Central memory CD8-positive, alpha-beta T cell (primary cell): ENCODE data around the gene PHC2.

Experiments used
- ATAC-seq: fragments of 150-1000 bp; cut with Tn5 transposase; replicated peaks from 2 replicates; pipeline ENCODE4 v1.10.0; 2022; ENCODE audit warnings: mild to moderate bottlenecking, moderate FRiP score, moderate number of reproducible peaks; ENCODE audit not compliant: poor library complexity, severe bottlenecking; ENCODE audit errors: extremely low read depth
- DNase-seq, 2 donors: peaks; one replicate each; pipeline ENCODE4 v3.0.0; 2021; ENCODE audit warnings: low spot score in 2 of 2
- H3K27ac Mint-ChIP-seq: one replicate; pipeline ENCODE4 v1.8.0; 2022; ENCODE audit warnings: low read depth, mild to moderate bottlenecking, moderate library complexity, mixed read lengths
- H3K27me3 Mint-ChIP-seq: one replicate; pipeline ENCODE4 v1.8.0; 2022; ENCODE audit warnings: mixed read lengths
- H3K36me3 Mint-ChIP-seq: one replicate; pipeline ENCODE4 v1.8.0; 2022; ENCODE audit warnings: mild to moderate bottlenecking, moderate library complexity, mixed read lengths; ENCODE audit not compliant: insufficient read depth
- H3K4me1 Mint-ChIP-seq: one replicate; pipeline ENCODE4 v1.8.0; 2022; ENCODE audit warnings: mixed read lengths
- H3K4me3 Mint-ChIP-seq: one replicate; pipeline ENCODE4 v1.8.0; 2022; ENCODE audit warnings: mild to moderate bottlenecking, moderate library complexity, mixed read lengths
- H3K9me3 Mint-ChIP-seq: one replicate; pipeline ENCODE4 v1.8.0; 2022; ENCODE audit warnings: mixed read lengths

The PHC2 gene

DNA sequence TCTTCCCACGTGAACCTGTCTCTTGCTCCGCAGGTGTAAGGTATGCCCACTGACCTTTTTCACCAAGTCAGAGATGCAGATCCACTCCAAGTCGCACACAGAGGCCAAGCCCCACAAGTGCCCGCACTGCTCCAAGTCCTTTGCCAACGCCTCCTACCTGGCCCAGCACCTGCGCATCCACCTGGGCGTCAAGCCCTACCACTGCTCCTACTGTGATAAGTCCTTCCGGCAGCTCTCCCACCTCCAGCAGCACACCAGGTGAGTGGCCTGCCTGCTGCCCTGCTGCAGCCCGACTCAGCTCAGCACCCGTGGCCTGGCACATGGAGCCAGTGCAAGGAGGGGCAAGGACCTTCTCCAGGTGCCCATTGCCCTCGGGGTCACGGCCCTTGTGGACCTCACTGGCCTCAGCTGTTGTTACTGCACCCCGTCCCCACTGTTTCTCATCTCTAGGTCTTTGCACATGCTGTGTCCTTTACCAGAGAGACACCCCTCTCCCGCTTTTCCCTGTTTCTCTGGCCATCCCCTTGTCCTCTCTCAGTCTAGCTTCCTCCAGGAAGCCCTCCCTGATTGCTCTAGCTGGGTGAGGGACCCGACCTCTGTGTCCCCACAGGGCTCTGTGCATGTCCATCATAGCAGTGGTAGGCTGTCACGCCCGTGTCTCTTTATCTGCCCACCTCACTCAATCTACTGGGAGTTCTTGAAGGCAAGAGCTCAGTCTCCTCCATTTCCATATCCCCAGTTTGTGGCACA is 149.2 kb downstream of the PHC2 start:
- DNase-seq: no peak
- H3K27ac Mint-ChIP-seq: no peak overlapping the region

DNA sequence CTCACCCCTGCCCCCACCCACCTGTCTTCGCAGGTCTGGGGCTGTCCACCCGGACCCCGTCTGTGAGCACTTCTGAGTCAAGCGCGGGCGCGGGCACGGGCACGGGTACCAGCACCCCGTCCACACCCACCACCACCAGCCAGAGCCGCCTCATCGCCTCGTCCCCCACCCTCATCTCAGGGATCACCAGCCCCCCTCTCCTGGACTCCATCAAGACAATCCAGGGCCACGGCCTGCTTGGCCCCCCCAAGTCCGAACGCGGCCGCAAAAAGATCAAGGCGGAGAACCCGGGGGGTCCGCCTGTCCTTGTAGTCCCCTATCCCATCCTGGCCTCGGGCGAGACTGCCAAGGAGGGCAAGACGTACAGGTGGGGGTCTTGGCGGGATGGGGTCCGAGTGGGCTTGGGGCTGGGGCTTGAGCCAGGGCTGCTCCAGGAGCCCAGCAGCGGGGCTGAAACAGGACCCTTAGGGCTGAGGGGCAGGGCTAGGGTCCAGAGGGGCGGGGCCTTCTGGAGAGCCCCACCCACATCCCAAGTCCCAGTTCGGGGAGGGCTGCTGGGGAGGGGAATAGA is 150.7 kb downstream of the PHC2 start:
- H3K4me3 Mint-ChIP-seq: no peak overlapping the region
- H3K36me3 Mint-ChIP-seq: peaks cover 33% of the 10 kb centered on the region
- H3K9me3 Mint-ChIP-seq: no peaks in the 10 kb centered on the region
- H3K4me1 Mint-ChIP-seq: no peaks in the 10 kb centered on the region
- no peak for DNase-seq
- H3K27ac Mint-ChIP-seq: no peak overlapping the region
- H3K27me3 Mint-ChIP-seq: no peaks in the 10 kb centered on the region
- no peak for ATAC-seq

More for the DNA sequence above, 149.2 kb downstream of the PHC2 start:
- H3K36me3 Mint-ChIP-seq: peaks cover 39% of the 10 kb centered on the region
- H3K4me3 Mint-ChIP-seq: no peak overlapping the region
- no peaks in the 10 kb centered on the region for H3K4me1 Mint-ChIP-seq
- no peaks in the 10 kb centered on the region for H3K27me3 Mint-ChIP-seq
- H3K9me3 Mint-ChIP-seq: no peaks in the 10 kb centered on the region
- no peak for ATAC-seq

DNA sequence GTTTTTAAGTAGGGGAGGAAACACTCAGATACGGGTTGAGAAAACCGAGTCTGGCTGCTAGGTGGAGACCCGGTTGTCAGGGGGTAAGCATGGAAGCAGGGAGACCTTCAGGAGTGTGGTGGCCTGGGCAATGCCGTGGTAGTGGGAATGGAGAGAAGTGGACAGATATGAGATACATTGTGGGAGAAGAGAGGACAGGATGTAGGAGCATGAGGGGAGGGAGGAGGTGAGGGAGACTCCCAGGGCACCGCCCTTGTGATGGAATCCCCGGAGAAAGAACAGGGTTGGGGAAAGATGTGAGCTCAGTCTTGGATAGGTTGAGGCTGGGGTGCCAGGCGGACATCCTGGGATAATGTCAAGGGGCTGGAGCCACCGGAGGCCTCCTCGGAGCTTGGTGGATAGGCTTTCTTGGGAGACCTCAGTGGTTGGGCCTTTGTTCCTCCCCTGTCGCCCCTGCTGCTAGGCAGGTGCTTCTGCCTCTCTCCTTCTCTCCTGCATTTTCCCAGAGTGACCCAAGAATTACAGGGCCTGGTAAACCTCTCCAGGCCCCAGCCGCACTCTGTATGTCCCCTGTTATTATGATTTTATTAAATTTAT is 153.3 kb downstream of the PHC2 start:
- H3K4me3 Mint-ChIP-seq: no peak overlapping the region
- H3K9me3 Mint-ChIP-seq: no peaks in the 10 kb centered on the region
- H3K4me1 Mint-ChIP-seq: peaks cover 18% of the 10 kb centered on the region
- ATAC-seq (no peak), DNase-seq (no peak)
- no peaks in the 10 kb centered on the region for H3K27me3 Mint-ChIP-seq
- H3K36me3 Mint-ChIP-seq: peaks cover 18% of the 10 kb centered on the region
- peak overlapping the region; percentile 70 for H3K27ac Mint-ChIP-seq

DNA sequence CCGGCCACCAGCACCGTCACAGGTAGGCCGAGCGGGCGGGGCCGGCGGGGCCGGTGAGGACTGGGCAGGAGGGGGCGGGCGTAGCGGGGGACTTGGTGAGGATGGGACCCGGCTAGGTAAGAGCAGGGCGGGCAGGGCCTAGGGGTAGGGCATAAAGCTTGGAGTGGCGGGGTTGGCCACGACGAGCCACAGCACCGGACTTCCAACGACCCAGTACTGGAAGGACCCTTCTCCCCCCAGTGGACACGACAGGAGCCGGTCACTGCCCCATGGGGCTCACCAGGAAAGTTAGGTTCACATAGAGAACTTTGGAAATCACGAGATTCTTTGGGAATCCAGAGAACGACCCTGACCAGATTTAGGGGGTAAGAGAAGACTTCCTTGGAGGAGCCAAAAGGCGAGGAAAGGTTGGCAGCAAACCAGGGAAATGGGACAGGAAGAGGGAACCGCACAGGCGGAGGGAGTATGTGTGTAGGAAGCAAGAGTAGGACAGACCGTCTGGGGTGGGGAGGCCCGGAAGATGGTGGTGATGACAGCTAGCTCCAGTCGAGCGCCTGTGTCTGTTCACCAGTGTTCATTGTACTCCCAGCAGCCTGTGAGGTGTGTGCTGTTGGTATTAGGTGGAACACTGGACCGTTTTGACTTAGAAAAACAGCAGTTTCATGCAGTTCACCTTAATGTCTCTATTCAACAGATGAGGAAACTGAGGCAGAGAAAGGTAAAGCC is 154.2 kb downstream of the PHC2 start:
- Mint-ChIP-seq H3K4me3 (no peak overlapping the region), H3K36me3 (peaks cover 12% of the 10 kb centered on the region), H3K27me3 (no peaks in the 10 kb centered on the region), H3K27ac (peak overlapping the region; percentile 70), H3K9me3 (no peaks in the 10 kb centered on the region), H3K4me1 (peaks cover 26% of the 10 kb centered on the region)
- ATAC-seq (no peak), DNase-seq (no peak)

DNA sequence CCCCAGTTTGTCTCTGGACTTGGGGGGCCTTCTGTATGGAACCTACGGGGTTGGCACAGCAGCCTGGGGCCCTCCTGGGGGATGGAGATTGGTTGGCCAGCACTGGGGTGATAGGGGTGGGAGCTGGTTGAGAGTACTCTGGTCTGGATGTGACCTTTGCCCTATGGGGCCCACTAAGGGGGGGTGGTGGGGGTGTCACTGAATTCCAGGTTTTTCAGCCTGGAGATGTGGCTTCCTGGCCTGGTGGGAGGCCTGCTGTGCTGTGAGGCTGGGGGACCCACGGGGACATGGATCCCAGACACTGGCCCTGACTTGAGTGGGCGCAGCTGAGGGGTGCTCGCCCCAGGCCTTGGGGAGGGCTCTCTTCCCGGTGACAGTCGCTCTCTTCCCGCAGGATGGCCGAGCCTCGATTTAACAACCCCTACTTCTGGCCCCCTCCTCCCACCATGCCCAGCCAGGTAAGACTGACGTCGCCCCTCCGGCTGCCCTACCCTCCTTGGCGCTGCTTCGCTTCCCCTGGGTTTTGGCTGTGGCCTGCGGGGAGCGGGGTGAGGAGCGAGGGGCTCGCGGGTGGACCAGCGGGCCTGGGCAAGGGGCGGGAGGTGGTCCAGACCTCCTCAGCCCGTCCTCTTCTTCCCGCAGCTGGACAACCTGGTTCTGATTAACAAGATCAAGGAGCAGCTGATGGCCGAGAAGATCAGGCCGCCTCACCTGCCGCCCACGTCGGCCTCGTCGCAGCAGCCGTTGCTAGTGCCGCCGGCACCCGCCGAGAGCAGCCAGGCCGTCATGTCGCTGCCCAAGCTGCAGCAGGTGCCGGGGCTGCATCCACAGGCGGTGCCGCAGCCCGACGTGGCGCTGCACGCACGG is 155.0 kb downstream of the PHC2 start:
- ATAC-seq (no peak), DNase-seq (no peak)
- Mint-ChIP-seq H3K9me3 (no peaks in the 10 kb centered on the region), H3K36me3 (peaks cover 10% of the 10 kb centered on the region), H3K4me3 (no peak overlapping the region), H3K4me1 (peaks cover 34% of the 10 kb centered on the region), H3K27me3 (no peaks in the 10 kb centered on the region), H3K27ac (no peak overlapping the region)

DNA sequence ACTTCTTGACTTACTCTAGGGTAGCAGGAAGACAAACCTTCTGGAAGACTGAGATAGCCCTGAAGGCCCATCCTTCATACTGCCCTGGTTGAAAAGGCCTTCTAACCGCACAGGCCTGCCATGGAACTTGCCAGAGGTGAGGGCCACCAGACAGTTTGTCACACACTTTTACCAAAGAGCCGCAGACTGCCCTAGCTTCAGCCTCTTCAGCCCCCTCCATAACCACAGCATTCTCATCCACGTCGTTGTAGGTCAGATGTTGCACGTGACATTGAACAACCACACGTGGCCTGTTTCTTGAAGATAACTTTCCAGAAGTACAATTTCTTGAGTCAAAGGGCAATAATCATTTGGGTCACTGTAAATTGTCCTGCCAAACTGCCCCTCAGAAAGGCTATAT is 155.7 kb downstream of the PHC2 start:
- no peak overlapping the region for H3K4me3 Mint-ChIP-seq
- H3K9me3 Mint-ChIP-seq: no peaks in the 10 kb centered on the region
- no peak for ATAC-seq
- H3K27me3 Mint-ChIP-seq: no peaks in the 10 kb centered on the region
- no peak overlapping the region for H3K27ac Mint-ChIP-seq
- DNase-seq: no peak
- H3K4me1 Mint-ChIP-seq: peaks cover 35% of the 10 kb centered on the region
- H3K36me3 Mint-ChIP-seq: peaks cover 7% of the 10 kb centered on the region

DNA sequence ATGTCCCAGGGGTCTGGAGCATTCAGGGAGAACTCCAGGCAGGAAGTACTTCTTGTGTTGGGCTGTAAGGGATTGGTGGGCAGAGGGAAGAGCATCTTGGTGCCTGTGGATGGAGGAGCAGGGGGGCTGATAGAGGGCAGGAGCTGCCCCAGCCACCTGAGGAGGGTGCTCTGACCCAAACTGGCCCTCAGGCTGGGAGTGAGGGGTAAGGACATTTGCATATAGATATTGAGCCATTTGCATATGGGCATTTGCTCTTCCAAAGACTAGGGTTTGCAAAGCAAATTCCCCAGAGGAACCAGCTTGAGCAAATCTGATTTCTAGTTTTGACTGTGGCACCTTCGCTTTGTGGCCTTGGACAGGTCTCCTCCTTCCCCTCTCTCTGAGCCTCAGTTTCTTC is 156.4 kb downstream of the PHC2 start:
- Mint-ChIP-seq H3K27me3 (no peaks in the 10 kb centered on the region), H3K9me3 (no peaks in the 10 kb centered on the region), H3K4me1 (peaks cover 35% of the 10 kb centered on the region), H3K4me3 (no peak overlapping the region), H3K36me3 (peaks cover 4% of the 10 kb centered on the region), H3K27ac (peak overlapping the region; percentile 91)
- no peak for ATAC-seq
- no peak for DNase-seq

DNA sequence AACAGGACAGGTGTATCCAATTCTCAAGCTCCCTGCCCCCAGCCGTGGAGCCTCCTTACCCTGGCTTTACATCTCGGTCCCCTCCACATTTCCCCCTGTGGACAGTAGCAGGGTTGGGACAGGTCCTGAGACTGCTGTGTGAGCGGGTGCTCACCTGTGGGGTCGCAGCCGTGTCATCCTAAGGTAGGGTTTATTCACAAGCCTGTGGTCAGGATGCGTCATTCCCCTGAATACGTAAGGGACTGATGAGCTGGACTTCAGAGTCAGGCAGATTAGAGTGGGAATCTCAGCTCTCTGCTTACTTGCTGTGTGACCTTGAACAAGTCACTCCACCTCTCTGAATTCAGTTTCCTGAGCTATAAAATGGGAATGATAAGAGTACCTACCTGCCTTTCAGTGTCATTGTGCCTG is 156.9 kb downstream of the PHC2 start:
- H3K9me3 Mint-ChIP-seq: no peaks in the 10 kb centered on the region
- no peaks in the 10 kb centered on the region for H3K27me3 Mint-ChIP-seq
- peaks cover 4% of the 10 kb centered on the region for H3K36me3 Mint-ChIP-seq
- DNase-seq (no peak), ATAC-seq (no peak)
- H3K4me1 Mint-ChIP-seq: peaks cover 36% of the 10 kb centered on the region
- peak overlapping the region; percentile 12 for H3K4me3 Mint-ChIP-seq
- H3K27ac Mint-ChIP-seq: peak overlapping the region; percentile 91
